PFSK-1 (cell line): ENCODE measurements around the gene TOM1L2.

Source experiments
- FOXP2 ChIP-seq: optimal IDR thresholded peaks from 2 replicates; pipeline ENCODE3; 2011; ENCODE audit warnings: borderline replicate concordance, control low read depth, inconsistent platforms; ENCODE audit not compliant: insufficient read depth; ENCODE audit errors: extremely low read length, extremely low read depth
- POLR2AphosphoS5 ChIP-seq: IDR thresholded peaks from 2 replicates; pipeline ENCODE4 v1.6.1; 2012; ENCODE audit warnings: low read depth, mild to moderate bottlenecking, control low read depth, low read length, moderate library complexity
- SIN3A ChIP-seq: IDR thresholded peaks from 2 replicates; pipeline ENCODE4 v1.6.1; 2012; ENCODE audit warnings: mild to moderate bottlenecking, low read length, moderate library complexity, borderline replicate concordance; ENCODE audit not compliant: insufficient read depth
- TAF1 ChIP-seq: IDR thresholded peaks from 2 replicates; pipeline ENCODE4 v1.6.1; 2012; ENCODE audit warnings: low read length, control low read depth, borderline replicate concordance; ENCODE audit not compliant: insufficient read depth
- TF ChIP-seq, protein P1 (sequence below), 2 experiments: IDR thresholded peaks; 2 replicates each; pipeline versions ENCODE4 v1.6.1 to v1.8.0; 2011 to 2012; ENCODE audit warnings: low read depth in 2 of 2, low read length in 2 of 2, control low read depth in 1 of 2, inconsistent platforms in 1 of 2, mild to moderate bottlenecking in 1 of 2, moderate library complexity in 1 of 2; ENCODE audit not compliant: insufficient read depth in 1 of 2

Gene TOM1L2

GRCh38 chr17:17805575-17805974 is 166.6 kb downstream of the TOM1L2 start:
- TF ChIP-seq TAF1 (no peak), FOXP2 (no peak), POLR2AphosphoS5 (no peak), SIN3A (no peak)
- TF ChIP-seq, protein P1, sequence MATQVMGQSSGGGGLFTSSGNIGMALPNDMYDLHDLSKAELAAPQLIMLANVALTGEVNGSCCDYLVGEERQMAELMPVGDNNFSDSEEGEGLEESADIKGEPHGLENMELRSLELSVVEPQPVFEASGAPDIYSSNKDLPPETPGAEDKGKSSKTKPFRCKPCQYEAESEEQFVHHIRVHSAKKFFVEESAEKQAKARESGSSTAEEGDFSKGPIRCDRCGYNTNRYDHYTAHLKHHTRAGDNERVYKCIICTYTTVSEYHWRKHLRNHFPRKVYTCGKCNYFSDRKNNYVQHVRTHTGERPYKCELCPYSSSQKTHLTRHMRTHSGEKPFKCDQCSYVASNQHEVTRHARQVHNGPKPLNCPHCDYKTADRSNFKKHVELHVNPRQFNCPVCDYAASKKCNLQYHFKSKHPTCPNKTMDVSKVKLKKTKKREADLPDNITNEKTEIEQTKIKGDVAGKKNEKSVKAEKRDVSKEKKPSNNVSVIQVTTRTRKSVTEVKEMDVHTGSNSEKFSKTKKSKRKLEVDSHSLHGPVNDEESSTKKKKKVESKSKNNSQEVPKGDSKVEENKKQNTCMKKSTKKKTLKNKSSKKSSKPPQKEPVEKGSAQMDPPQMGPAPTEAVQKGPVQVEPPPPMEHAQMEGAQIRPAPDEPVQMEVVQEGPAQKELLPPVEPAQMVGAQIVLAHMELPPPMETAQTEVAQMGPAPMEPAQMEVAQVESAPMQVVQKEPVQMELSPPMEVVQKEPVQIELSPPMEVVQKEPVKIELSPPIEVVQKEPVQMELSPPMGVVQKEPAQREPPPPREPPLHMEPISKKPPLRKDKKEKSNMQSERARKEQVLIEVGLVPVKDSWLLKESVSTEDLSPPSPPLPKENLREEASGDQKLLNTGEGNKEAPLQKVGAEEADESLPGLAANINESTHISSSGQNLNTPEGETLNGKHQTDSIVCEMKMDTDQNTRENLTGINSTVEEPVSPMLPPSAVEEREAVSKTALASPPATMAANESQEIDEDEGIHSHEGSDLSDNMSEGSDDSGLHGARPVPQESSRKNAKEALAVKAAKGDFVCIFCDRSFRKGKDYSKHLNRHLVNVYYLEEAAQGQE (IDR thresholded peaks at IDR 0.05; ENCODE audit: insufficient read depth in 1 of 2, low read depth in 2 of 2, low read length in 2 of 2): no peak

GRCh38 chr17:17804007-17804406 is 168.2 kb downstream of the TOM1L2 start:
- TF ChIP-seq FOXP2: no peak
- no peak for TF ChIP-seq TAF1
- TF ChIP-seq, protein P1 (IDR thresholded peaks at IDR 0.05; ENCODE audit: insufficient read depth in 1 of 2, low read depth in 2 of 2, low read length in 2 of 2): no peak
- no peak for TF ChIP-seq SIN3A
- no peak for TF ChIP-seq POLR2AphosphoS5

DNA sequence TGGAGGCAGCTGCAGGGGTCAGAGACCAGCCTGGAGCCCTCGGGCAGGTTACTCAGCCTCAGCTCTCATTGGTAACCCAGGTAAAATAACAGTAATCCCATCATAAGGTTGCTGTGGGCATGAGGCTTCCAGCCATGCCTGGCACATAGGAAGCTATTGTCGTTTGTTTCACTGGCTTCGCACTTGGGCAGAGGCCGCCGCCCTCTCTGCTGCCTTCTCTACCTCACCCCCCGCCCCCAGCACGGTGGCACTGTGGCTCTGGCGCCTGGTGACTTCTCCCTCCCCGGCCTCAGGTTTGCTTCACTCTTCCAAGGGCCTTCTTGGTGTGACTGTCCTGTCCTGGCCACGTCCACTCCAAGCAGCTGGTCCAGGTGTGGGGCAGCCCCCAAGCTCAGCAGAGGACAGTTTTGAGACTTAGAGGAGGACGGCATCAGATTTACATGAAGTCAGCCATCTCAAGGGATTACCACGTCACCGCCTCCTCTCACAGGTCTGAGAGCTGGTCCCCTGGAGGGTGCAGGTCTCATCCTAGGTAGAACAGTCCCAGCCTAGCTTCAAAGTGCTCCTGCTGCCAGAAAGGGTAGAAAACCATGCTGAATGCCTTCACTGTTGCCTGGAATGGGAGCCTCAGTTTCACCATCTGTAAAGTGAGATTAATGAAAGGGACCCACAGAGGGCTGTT is 170.3 kb downstream of the TOM1L2 start:
- TF ChIP-seq, protein P1 (IDR thresholded peaks at IDR 0.05; ENCODE audit: insufficient read depth in 1 of 2, low read depth in 2 of 2, low read length in 2 of 2): no peak
- TF ChIP-seq FOXP2 (no peak), TAF1 (no peak), POLR2AphosphoS5 (no peak), SIN3A (no peak)

GRCh38 chr17:17800504-17801021 is 171.6 kb downstream of the TOM1L2 start:
- TF ChIP-seq, protein P1 (IDR thresholded peaks at IDR 0.05; ENCODE audit: insufficient read depth in 1 of 2, low read depth in 2 of 2, low read length in 2 of 2): no peak
- TF ChIP-seq POLR2AphosphoS5 (no peak), SIN3A (no peak), FOXP2 (no peak), TAF1 (no peak)
